Hepatocyte (in vitro differentiated cells): ENCODE data around the gene PSMG4. TPM values are rescaled to one million over a fixed set of nuclear protein-coding genes. Genes with fewer than 3 reads are reported as not detected.

Source experiments
- DNase-seq: peaks from one replicate; pipeline ENCODE4 v3.0.0-alpha.2; 2016; ENCODE audit warnings: low spot score
- H2AFZ ChIP-seq: fragments of 200-600 bp; sonication (generic); 2 replicates; pipeline ENCODE4 v1.6.0; 2016; ENCODE audit warnings: antibody characterized with exemption, mild to moderate bottlenecking
- H3K27ac ChIP-seq: fragments of 200-600 bp; sonication (generic); 2 replicates; pipeline ENCODE4 v1.5.1; 2016; ENCODE audit warnings: mild to moderate bottlenecking
- H3K27me3 ChIP-seq: fragments of 200-600 bp; sonication (generic); 2 replicates; pipeline ENCODE4 v1.6.1; 2016
- H3K36me3 ChIP-seq: fragments of 200-600 bp; sonication (generic); replicated peaks from 2 replicates; pipeline ENCODE4 v1.5.1; 2016; ENCODE audit warnings: low read depth; ENCODE audit not compliant: insufficient read depth
- H3K4me1 ChIP-seq: fragments of 200-600 bp; sonication (generic); 2 replicates; pipeline ENCODE4 v1.5.1; 2016; ENCODE audit warnings: mild to moderate bottlenecking, moderate library complexity; ENCODE audit not compliant: insufficient read depth
- H3K4me2 ChIP-seq: fragments of 200-600 bp; sonication (generic); 2 replicates; pipeline ENCODE4 v1.6.0; 2016
- H3K4me3 ChIP-seq: fragments of 200-600 bp; sonication (generic); 2 replicates; pipeline ENCODE4 v1.5.1; 2016; ENCODE audit warnings: mild to moderate bottlenecking
- H3K79me2 ChIP-seq: fragments of 200-600 bp; sonication (generic); 2 replicates; pipeline ENCODE4 v1.6.0; 2017; ENCODE audit warnings: mild to moderate bottlenecking
- H3K9me2 ChIP-seq: fragments of 200-600 bp; sonication (generic); replicated peaks from 2 replicates; pipeline ENCODE4 v1.6.0; 2017; ENCODE audit warnings: mild to moderate bottlenecking; ENCODE audit not compliant: insufficient read depth
- H3K9me3 ChIP-seq: fragments of 200-600 bp; sonication (generic); 2 replicates; pipeline ENCODE4 v1.5.1; 2016; ENCODE audit warnings: low read depth, mild to moderate bottlenecking
- H4K20me1 ChIP-seq: fragments of 200-600 bp; sonication (generic); 2 replicates; pipeline ENCODE4 v1.6.0; 2016; ENCODE audit warnings: mild to moderate bottlenecking; ENCODE audit not compliant: insufficient read depth, poor library complexity, severe bottlenecking
- EZH2 ChIP-seq: fragments of 200-600 bp; sonication (generic); IDR thresholded peaks from 2 replicates; pipeline ENCODE4 v1.6.1; 2016; ENCODE audit warnings: antibody characterized with exemption, mild to moderate bottlenecking, borderline replicate concordance
- EZH2phosphoT487 ChIP-seq: fragments of 200-600 bp; sonication (generic); IDR thresholded peaks from one replicate; pipeline ENCODE4 v1.6.1; 2018; ENCODE audit warnings: antibody characterized with exemption, mild to moderate bottlenecking, low read depth, moderate library complexity; ENCODE audit not compliant: unreplicated experiment, severe bottlenecking
- WGBS: methylation state at CpG from one replicate; pipeline ENCODE4 v1.1.6; 2016; ENCODE audit warnings: low lambda C conversion rate; ENCODE audit errors: missing lambda C conversion rate; 5-methylcytosine and 5-hydroxymethylcytosine counted together
- polyA plus RNA-seq: library from polyadenylated mRNA; unstranded; fragments of >200 nt; fragmentation: Nextera tagmentation; extraction: Ambion mirVana; gene quantifications from 2 replicates; pipeline ENCODE4 v1.2.1, GENCODE V29; 2016
- total RNA-seq: library from RNA; depleted of rRNA; stranded (reverse); fragments of >200 nt; gene quantifications from 2 replicates; pipeline ENCODE4 v1.2.3, GENCODE V29; 2014
- TF ChIP-seq, protein P1 (sequence below): fragments of 200-600 bp; sonication (generic); IDR thresholded peaks from 2 replicates; pipeline ENCODE4 v1.5.1; 2016; ENCODE audit warnings: antibody characterized with exemption, mild to moderate bottlenecking; ENCODE audit not compliant: poor library complexity

Gene PSMG4
- total and polyA plus RNA-seq, 2 experiments from 2014 or later, result 15.5 to 26.4 TPM

DNA sequence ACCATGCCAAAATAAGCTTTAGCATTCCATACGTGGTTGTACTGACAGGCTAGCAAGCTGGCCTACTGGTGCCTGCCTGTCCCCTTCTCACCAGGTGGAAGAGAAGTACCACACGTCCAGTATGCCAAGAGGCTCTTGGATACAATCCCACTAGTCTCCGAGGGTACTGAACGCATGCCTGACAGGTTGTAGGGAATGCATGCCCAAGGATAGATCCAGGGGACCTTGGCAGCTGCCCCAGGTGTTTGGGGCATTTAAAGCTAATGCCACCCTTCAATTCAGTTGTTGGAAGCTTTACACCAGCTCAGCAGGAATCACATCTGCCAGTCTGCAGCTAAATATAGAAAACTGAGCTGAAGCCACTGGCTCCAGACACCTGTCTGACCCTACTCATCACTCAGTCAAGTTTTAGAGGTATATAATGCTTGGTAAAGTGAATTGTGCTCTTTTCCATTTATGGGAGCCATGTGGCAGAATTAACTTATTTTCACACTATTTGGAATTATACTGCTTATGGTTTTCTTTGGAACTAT, 36.2 kb upstream of the PSMG4 start:
- peaks cover 3% of the 10 kb centered on the region for H4K20me1 ChIP-seq
- 80% methylated on average over 4 of the region's 4 CpGs for WGBS

DNA sequence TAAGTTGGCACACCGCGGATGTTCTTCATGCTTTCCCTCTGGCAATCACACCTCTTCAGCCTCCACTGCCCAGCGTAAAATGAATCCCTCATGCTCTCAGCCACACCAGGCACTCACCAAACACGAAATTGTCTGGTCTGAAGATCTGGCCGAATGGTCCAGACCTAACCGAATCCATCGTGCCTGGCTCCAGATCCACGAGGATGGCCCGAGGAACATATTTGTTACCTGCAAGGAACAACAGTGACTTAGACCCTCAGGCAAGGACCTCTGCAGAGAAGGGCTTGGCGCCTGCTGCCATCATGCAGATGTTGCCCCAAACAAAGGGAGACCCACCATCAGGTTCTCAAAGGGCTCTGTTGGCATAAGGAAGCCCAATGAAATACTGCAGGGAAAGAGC, 32.7 kb upstream of the PSMG4 start:
- no peak overlapping the region for H2AFZ ChIP-seq
- no peak overlapping the region for H3K4me3 ChIP-seq
- H3K79me2 ChIP-seq, result peaks cover 7% of the 10 kb centered on the region
- H3K9me2 ChIP-seq, result no peaks in the 10 kb centered on the region
- H3K36me3 ChIP-seq, result no peaks in the 10 kb centered on the region
- H4K20me1 ChIP-seq, result peaks cover 3% of the 10 kb centered on the region
- no peak overlapping the region for H3K27ac ChIP-seq
- TF ChIP-seq, protein P1, sequence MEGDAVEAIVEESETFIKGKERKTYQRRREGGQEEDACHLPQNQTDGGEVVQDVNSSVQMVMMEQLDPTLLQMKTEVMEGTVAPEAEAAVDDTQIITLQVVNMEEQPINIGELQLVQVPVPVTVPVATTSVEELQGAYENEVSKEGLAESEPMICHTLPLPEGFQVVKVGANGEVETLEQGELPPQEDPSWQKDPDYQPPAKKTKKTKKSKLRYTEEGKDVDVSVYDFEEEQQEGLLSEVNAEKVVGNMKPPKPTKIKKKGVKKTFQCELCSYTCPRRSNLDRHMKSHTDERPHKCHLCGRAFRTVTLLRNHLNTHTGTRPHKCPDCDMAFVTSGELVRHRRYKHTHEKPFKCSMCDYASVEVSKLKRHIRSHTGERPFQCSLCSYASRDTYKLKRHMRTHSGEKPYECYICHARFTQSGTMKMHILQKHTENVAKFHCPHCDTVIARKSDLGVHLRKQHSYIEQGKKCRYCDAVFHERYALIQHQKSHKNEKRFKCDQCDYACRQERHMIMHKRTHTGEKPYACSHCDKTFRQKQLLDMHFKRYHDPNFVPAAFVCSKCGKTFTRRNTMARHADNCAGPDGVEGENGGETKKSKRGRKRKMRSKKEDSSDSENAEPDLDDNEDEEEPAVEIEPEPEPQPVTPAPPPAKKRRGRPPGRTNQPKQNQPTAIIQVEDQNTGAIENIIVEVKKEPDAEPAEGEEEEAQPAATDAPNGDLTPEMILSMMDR, result no peak
- TF ChIP-seq EZH2, result no peak
- TF ChIP-seq EZH2phosphoT487, result no peak
- 86% methylated on average over 10 of the region's 10 CpGs for WGBS
- H3K4me1 ChIP-seq, result peaks cover 14% of the 10 kb centered on the region
- H3K9me3 ChIP-seq, result no peaks in the 10 kb centered on the region
- DNase-seq, result no peak
- peak overlapping the region; percentile 81 for H3K4me2 ChIP-seq
- peaks cover 39% of the 10 kb centered on the region for H3K27me3 ChIP-seq

More for the DNA sequence above, 36.2 kb upstream of the PSMG4 start:
- Histone ChIP-seq H3K27ac (no peak overlapping the region), H3K9me3 (no peaks in the 10 kb centered on the region), H3K9me2 (no peaks in the 10 kb centered on the region), H3K27me3 (peaks cover 13% of the 10 kb centered on the region), H2AFZ (no peak overlapping the region), H3K4me3 (no peak overlapping the region), H3K4me1 (no peaks in the 10 kb centered on the region), H3K36me3 (no peaks in the 10 kb centered on the region), H3K79me2 (peaks cover 7% of the 10 kb centered on the region), H3K4me2 (no peak overlapping the region)
- TF ChIP-seq EZH2 (no peak), EZH2phosphoT487 (no peak)
- TF ChIP-seq, protein P1, result no peak
- no peak for DNase-seq

DNA sequence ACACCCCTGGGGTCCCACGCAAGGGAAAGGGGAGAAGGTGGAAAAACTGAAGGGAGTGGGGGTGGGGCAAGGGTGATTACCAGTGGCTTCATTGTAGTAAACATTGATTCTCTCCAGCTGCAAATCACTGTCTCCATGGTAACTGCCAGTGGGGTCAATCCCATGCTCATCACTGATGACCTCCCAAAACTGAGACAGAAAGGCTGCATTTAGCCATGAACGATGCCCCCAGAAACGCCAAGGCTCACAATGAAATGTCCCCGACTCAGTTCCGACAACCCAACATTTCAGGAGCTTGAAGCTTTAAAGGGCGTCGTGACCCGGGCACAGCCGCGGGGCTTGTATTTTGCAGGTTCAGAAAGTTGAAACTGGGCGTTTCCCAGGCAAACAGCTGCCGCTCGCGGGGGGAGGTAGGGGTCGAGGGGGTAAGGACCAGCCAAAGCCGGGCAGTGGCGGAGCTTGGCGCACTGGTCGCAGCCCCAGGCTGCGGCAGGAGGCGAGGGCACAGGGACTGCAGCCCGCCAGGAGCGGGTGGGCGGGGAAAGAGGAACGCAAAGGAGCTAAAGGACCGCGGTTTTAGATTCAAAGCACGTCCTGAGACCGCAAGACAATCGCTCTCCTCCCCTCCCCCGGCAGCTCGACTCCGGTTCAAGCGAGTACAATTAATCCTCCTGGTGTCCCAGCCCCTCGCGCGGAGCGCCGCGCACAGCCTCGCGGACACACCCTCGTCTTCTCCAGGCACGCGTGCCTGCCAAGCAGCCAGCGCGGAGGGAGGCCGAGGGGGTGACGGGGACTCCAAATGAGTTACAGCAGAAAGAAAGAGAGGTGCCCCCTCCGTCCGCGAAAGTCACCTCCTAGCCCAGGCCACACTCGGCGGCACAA, 32.0 kb upstream of the PSMG4 start:
- no peaks in the 10 kb centered on the region for H3K9me2 ChIP-seq
- H3K27me3 ChIP-seq, result peaks cover 39% of the 10 kb centered on the region

More for the DNA sequence above, 32.0 kb upstream of the PSMG4 start:
- H3K4me1 ChIP-seq, result peaks cover 14% of the 10 kb centered on the region
- H2AFZ ChIP-seq, result peak overlapping the region; percentile 29
- 2% methylated on average over 49 of the region's 54 CpGs for WGBS
- peak; percentile 73 for DNase-seq
- peak overlapping the region; percentile 81 for H3K4me2 ChIP-seq
- no peaks in the 10 kb centered on the region for H3K9me3 ChIP-seq
- H4K20me1 ChIP-seq, result peaks cover 3% of the 10 kb centered on the region
- peak overlapping the region; percentile 66 for H3K4me3 ChIP-seq
- H3K79me2 ChIP-seq, result peaks cover 7% of the 10 kb centered on the region
- no peak for TF ChIP-seq EZH2phosphoT487
- no peak for TF ChIP-seq EZH2
- TF ChIP-seq, protein P1, result no peak
- H3K36me3 ChIP-seq, result no peaks in the 10 kb centered on the region
- H3K27ac ChIP-seq, result peak overlapping the region; percentile 62
